IPS DF 4.7 (cell line): ENCODE data around the gene COIL.

Experiments
- DNase-seq: peaks from one replicate; pipeline ENCODE4 v3.0.0-alpha.2; 2013; ENCODE audit warnings: low spot score; ENCODE audit errors: extremely low read depth

COIL gene

DNA sequence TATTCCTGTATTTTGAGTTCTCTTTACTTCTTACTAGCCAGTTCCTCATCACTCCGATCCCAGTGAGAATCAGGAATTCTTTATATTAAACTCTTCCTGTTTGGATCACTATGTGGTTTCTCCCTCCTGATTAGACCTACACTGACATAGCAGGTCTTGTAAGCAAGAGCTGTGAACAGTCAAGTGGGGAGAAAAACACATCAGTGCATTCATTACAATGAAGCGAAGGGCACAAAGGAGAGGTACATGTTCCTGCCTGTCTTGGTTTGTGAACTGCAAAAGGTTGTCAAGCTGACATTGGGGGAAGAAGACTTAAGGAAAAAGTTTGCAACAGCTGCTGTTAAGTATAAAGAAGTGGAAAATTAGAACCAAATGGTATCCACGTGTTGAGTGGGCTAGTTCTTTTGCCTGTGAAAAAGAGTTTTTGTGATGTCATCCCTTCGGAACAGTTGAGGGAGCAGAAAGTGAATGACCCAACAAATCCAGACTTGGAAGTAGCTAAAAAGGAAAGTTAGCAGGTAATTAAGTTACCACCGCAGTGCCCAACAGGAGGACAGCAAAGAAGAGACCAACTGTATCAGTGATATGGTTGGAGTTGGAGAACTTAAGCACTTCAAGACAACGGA, 24.0 kb downstream of the COIL start:
- DNase-seq: no peak

DNA sequence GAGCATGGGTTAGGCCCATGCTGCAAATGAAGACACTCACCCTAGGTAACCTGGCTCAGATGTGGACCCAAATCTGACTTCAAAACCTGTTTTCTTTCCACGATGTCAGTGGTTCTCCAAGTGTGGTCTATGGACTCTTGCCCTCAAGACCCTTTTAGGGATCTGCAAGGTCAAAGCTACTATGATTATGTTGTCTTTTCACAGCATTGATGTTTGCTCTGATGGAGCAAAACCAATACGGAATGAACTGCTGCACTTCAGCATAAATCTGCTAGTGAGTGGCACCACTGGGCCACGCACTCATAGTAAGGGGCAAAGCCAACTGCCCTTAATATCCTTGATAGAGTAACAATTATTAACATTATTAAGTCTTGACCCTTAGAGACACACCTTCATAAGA, 25.4 kb downstream of the COIL start:
- DNase-seq: no peak

DNA sequence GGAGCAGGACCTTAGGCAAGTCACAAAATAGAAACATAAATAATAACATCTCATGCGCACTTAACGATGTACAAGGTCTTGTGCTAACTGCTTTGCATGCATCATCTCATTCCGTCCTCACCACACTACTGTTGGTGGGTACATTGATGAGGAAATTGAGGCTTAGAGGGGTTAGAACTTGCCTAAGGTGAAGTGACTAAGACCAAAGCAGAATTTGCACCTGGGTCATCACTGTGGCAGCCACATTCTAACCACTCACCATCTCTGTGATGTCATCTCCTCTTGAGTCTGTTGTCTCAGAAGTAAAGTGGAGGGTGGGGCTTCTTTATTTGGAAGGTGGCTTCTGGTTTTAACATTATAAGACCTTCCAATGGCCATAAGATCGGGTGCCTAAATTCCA, 26.6 kb downstream of the COIL start:
- DNase-seq: no peak

DNA sequence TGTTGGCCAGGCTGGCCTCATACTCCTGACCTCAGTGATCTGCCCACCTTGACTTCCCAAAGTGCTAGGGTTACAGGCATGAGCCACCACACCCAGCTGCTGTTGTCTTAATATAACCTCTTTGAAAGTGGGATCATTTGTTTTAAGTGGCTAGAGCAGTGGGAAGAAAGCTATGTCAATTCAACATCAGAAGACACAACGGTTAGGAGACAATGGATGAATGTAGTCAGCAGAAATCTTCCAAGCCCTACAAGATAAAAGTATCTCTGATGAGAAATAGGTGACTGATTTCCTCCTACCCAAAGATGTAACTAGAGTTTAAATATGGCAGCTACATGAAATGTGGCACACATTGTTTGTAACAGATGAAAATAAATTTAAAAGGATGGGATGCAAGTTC, 27.0 kb downstream of the COIL start:
- no peak for DNase-seq

DNA sequence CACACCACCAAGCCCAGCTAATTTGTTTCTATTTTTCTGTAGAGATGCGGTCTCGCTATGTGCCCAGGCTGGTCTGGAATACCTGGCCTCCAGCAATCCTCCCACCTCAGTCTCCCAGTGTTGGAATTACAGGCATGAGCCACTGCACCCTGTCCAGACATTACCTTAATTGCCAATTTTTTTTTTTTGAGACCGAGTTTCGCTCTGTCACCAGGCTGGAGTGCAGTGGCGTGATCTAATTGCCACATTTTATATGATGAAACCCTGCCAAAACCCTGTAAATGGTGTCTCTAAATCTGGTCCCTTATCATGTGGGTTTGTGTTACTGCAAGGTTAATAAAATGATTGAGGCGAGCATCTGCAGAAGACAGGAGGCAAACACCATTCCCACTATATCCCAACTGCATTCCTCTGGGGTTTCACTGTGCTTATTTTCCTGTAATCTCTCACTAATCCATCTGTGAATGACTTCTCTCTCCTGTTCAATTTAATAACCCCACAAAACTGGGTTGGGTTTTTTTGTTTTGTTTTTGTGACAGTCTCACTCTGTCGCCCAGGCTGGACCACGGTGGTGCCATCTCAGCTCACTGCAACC, 27.6 kb downstream of the COIL start:
- DNase-seq: no peak

DNA sequence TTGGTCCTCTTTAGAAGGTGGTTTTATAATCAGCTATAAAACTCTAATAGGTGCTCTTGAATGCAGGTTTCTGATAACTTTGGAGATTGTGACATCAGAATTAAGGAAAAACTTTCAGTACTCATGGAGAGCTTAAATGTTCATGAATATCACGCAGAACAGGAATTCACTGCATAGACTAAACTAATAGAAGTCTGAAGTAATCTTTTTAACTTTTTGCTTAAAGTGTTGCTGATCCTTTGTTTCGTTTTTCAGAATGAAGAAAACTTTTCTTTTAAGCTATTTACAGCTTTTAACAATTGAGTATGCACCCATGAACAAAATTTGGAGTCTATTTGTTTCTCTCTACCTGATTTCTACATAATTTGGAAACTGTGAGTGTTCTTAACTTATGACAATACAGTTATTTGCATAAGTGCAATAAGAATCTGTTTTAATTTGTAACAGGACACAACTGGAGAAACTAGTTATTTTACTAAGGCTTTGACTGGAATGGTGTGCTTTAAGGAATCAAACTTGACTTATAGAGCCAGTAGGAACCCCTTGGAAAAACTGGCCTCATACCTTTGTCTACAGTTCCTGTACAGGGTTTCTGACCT, 30.0 kb downstream of the COIL start:
- no peak for DNase-seq

DNA sequence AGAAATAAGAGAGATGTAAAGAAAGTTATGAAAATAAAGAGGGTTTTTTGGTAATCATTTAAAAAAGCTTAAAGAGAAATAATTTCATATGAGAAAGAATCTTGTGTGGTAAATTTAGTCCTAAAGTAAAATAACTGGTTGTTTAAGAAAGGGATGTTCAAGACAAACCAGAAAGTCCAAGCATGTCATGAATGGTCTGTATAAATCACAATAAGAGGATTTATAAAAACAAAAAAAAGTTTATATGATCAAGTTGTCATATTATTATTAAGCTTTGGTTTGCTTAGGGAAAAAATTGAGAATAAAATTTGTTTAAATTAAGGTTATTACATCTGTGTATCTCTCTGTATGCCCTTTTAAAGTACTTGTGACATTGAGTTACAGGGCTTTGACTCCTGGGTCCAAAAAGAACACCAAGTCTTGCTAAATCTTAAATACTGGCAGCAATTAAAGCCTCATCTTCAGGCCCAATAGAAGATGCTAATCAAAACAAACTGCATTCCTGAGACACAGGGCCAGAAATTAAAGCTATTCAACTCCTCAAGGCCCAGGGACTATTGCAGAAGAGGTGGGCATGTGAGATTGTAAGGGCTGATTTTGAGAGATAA, 31.4 kb downstream of the COIL start:
- no peak for DNase-seq

DNA sequence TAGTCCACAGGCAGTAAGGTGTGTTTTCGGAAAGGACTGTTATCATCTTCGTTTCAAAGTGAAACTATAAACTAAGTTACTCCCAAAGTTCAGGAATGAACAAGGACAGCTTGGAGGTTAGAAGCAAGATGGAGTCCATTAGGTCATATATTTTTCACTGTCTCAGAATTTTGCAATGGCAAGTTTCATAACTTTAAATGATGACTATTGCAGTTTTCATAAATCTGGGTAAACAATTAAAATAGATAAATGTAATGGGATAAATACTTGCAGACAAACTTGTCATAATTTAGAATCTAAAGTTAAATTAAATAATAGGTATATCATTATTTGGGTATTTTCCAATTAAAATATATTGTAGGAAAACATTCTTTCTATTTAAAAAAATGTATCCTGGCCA, 32.3 kb downstream of the COIL start:
- DNase-seq: no peak

DNA sequence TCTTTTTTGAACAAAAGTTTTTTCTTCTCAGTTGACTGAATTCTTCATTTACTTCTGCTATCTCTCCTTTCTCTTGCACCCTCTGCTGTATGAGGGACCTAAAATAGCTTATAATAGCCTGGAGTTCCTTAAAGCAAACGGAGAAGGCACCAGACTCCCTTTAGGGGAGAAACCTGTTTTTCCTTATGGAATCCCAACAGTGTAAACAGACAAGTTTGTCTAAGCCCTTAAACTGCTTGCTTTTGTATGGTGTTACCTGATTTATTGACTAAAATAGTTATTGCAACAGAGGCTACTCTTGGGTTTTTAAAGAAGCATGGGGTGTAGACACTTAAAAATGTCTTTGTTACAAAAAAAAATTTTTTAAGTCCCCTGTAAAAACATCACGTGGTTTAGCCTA, 34.1 kb downstream of the COIL start:
- DNase-seq: no peak

DNA sequence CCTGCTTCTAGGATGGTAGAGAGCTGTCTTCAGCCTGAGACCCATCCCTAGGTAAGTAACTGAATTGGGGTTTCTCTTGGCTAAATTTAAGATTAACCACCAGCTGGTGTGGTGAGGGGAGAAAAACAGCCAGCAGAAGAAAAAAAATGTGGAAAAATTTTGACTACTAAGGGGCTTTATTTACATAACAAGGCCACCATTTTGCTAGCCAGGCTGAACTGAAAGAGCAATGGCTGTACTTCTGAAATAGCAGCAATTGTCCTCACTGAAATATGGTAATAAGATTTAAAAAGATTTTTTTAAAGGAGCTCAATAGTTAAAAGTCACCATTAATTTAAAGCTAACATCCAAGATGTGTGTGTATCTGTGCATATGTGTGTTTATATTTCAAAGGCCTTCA, 34.6 kb downstream of the COIL start:
- DNase-seq: no peak

DNA sequence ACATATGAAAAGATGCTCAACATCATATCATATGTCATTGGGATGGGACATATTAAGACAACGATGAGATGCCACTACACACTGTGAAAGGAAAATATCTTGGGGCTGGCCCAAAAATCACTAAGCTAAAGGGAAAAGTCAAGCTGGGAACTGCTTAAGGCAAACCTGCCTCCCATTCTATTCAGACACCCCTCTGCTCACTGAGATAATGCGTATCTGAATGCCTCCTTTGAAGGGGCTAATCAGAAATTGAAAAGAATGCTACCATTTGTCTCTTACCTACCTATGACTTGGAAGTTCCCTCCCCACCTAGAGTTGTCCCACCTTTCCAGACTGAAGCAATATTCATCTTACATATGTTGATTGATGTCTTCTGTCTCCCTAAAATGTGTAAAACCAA, 35.8 kb downstream of the COIL start:
- DNase-seq: no peak

DNA sequence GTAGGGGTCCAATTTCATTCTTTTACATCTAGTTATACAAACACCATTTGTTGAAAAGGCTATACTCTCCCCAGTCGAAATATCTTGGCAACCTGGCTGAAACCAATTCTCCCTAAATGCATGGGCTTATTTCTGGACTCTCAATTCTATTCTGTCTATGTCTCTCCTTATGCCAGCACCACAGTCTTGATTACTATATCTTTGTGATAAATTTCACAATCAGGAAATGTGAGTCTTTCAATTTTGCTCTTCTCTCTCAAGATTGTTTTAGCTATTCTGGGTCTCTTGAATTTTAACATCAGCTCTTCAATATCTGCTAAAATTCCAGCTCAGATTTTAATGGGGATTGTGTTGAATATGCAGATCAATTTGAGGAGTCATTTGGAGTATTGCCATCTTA, 41.1 kb downstream of the COIL start:
- no peak for DNase-seq

DNA sequence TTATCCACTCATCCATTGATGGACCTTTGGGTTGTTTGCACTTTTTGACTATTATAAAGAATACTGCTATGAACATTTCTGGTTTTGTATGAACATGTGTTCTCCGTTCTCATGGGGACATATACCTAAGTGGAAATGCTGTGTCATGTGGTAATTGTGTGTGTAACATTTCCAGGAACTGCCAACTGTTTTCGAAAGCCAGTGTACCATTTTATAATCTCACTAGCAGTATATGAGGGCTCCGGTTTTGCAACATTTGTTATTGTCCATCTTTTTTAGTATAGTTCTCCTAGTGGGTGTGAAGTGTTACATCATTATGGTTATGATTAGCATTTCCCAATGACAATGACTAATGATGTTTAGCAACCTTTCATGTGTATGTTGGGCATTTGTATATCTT, 41.9 kb downstream of the COIL start:
- DNase-seq: no peak

DNA sequence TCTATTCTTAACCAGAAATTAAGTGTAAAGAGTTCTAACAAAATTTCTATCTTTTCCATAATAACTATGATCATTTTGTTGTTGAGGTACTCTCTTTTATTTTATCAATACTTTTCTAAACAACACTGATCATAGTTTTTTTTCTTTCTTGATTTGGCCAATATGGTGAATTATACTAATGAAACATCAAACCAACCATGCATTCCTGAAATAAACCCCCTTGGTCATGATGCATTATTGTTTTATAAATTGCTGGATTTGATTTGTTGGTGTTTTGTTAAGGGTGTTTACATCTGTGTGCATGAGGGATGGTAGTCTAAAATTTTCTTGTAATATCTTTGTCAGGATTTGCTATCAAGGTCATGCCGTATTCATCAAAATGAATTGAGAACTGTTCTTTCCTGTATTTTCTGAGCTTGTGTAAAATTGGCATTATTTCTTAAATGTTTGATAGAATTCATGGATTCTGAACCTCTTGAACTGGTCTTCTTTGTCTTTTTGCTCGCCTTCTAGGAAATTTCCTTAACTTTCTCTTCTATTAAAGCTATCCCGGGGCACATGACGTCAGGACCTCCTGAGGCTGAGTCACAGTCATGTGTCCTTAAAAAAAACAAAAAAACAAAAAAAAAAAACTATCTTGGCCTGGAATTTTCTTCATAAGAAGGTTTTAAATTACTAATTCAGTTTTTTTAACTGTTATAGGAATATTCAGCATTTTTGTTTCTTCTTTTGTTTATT, 43.1 kb downstream of the COIL start:
- DNase-seq: no peak

DNA sequence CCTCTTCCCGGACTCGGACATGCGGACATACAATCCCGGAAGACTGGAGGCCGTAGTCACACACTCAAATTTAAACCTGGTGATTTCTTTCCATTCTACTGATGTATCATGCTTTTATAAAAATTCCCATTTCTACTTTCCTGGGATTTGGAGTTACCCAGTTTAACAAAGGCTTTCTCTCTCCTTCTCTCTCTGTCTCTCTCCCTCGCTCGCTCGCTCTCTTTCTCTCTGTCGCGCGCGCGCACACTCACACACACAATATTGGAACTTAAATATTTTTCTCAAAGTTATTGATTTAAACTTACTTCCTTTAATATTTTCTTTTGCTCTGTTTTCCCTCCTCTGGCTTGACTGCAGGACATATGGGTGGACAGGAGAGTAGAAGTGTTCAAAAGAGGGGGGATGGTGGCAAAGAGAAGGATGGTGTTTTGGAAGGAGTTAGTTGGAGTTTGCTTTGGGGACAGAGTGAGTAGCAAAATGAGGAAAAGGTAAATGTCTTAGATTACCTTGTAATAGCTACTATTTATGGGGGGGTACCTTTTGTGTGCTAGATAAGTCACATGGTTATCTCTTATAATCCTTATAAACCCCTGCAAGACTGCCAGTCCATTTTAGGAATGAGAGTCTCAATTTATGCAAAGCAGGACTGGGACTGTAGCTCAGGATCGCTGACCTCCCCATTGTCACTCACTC, 46.1 kb downstream of the COIL start:
- DNase-seq: no peak

DNA sequence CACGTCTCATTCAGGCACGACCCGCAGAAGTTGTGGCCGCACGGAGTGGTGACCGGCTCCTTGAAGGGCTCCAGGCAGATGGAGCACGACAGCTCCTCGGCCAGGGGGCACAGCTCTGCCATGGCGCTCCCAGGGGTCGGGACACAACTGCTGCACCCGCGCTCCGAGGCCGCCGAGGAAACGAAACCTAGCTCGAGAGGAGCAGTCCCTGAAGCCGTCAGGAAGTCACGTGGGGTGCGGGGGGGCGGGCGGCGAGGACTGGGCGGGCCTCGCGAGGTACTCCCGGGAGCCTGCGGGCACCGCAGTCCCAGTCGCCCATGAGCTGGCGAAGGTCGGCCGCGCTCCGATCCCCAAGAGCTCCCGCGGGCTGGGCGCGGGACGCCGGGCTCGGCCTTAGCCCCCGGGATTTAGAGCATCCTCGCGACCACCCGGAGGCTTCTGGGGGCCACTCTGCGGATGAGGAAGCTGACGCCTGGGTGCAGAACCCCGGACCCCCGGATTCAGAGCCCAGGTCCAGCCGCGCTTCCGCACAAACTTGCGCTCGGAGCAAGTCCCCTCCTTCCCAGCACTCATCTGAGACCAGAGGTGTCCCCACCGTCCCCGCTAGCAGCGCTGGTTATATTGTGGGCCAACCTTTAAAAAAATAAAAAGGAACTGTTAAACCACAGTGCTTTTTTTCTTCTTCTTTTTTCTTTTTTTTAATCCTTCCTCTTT, 46.8 kb downstream of the COIL start, which contains the start of gene TRIM25:
Gene TRIM25 (minus strand): TSS at position 183 of the 714 bp plus-strand sequence. CDS start 61 bp downstream, at position 122.
- DNase-seq: no peak

DNA sequence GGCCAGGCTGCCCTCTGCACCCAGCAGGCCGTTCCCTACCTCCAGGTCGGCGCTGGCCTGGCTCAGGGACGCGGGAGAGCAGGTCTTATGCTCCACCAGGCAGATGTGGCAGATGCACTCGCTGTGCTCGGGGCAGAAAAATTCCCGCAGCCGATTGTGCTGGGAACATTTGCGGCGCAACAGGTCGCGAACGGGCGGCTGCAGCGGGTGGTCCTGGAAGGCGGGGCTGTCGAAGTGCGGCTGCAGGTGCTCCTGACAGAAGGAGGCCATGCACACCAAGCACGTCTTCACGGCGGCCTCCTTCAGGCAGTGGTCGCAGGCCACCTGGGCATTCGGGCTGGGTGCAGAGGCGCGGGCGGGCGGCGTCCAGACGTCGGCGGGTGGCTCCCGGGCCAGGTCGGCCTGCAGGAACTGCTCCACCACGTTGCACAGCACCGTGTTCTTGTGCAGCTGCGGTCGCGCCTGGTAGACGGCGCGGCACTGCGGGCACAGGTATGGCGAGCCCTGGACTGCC, 47.4 kb downstream of the COIL start:
- DNase-seq: no peak

DNA sequence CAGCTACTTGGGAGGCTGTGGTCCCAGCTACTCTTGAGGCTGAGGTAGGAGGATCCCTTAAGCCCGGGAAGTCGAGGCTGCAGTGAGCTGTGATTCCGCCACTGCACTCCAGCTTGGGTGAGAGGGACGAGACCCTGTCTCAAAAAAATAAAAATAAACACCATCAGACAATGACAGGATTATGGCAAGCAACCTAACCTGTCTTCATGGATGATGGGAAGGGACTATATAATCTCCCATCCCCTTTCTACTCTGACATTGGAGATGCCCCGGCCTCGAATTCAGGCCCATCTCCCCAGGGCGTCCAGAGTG, 47.9 kb downstream of the COIL start:
- no peak for DNase-seq

DNA sequence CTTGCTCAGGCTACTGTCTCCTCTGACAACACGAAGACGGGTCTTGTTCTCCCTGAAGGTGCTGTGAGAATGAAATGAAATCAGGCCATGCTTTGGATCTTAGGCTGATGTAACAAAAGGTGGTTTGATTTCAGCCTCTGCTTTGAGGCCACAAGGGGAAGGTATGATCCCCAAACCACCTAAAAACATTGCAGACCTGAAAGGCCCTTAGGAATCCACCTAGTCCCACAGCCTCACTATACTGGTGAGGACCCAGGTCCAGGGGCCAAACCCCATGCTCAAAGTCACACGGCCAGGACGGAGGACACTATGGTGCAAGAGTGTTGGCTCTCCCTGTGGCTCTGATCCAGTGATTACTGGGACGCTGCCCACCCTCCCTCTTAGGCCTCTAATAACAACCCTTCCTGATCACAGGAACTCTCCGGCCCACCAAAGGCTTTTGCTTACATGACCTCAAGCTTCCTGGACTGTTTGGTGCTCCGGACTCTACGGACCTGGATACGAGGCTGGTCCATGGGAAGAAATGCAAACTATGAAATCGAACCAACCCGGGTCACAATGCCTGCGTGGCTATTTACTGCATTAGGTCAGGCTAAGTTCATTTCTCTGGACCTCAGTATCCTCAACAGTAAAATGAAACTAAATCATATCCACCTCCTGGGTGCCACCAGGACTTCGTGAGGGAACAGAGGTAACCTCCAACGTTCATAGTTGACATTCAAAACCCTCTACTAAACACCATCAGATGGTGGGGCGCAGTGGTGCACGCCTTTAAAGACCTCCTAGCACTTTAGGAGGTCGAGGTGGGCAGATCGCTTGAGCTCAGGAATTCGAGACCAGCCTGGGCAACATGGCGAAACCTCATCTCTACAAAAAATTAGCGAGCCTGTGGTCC, 48.5 kb downstream of the COIL start:
- DNase-seq: no peak
